Measurements from ENCODE around the gene COL11A2. TPM values are rescaled to one million over a fixed set of nuclear protein-coding genes. Genes with fewer than 3 reads are reported as not detected.

Gene COL11A2
- total RNA-seq, 1 experiment from 2014 or later = 2.3 TPM

DNA sequence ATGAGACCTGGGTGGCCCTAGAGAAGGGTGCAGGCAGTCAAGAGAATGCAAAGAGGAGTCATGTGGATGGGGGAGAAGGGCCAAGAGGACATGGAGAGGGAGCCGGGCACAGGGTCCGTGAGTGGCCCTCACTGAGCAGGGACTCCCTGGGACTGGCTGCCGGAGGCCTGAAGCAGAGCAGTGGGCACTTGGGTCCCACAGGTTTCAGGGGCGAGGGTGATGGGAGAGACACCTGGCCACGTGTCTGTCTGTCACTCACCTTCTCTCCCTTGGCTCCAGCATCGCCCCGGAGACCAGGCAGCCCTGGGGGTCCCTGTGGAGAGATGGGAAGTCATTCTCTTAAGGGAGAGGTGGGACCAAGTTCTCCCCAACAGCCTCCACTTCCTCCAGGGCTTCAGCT lies 25.5 kb downstream of the COL11A2 start:
- H3K9me3 Mint-ChIP-seq = no peaks in the 10 kb centered on the region
- H3K4me1 Mint-ChIP-seq = peaks cover 14 to 15% of the 10 kb centered on the region in 2 experiments
- peaks cover 3% of the 10 kb centered on the region for H4K20me1 ChIP-seq (ENCODE audit: control insufficient read depth, insufficient read depth, insufficient read length)
- no peak overlapping the region for H2BK12ac ChIP-seq (ENCODE audit: insufficient read length, low read depth, low read length)
- H3K23ac ChIP-seq (ENCODE audit: insufficient read length, low read depth, low read length) = no peak overlapping the region
- H2BK5ac ChIP-seq (ENCODE audit: insufficient read length, low read length) = no peak overlapping the region
- H3K4me1 ChIP-seq (ENCODE audit: insufficient read depth, low read length) = no peaks in the 10 kb centered on the region
- H3K14ac ChIP-seq (ENCODE audit: insufficient read depth, low read length) = no peak overlapping the region; the same call in 1 of the 2 replicates
- H2BK15ac ChIP-seq (ENCODE audit: low read depth, low read length) = no peak overlapping the region
- no peak overlapping the region for H2AK5ac ChIP-seq (ENCODE audit: insufficient read length, low read length)
- no peaks in the 10 kb centered on the region for H3K9me3 ChIP-seq (ENCODE audit: control insufficient read depth, low read depth, low read length)
- no peak overlapping the region for H4K91ac ChIP-seq (ENCODE audit: insufficient read length, low read depth, low read length)
- H3K27me3 Mint-ChIP-seq (ENCODE audit: low read depth) = peaks cover 25% of the 10 kb centered on the region
- no peak overlapping the region for H4K8ac ChIP-seq (replicated peaks; ENCODE audit: insufficient read length, low read depth, low read length)
- no peak overlapping the region for H2BK120ac ChIP-seq (ENCODE audit: low read depth, low read length, poor library complexity, severe bottlenecking)
- H3K27ac ChIP-seq (ENCODE audit: insufficient read length, low read depth, low read length) = no peak overlapping the region
- no peaks in the 10 kb centered on the region for H3K79me2 ChIP-seq (ENCODE audit: insufficient read depth, low read length)
- H3K4ac ChIP-seq (ENCODE audit: low read depth, low read length) = no peak overlapping the region
- no peaks in the 10 kb centered on the region for H3K36me3 Mint-ChIP-seq (ENCODE audit: insufficient read depth in 1 of 3, low read depth in 3 of 3)
- H4K5ac ChIP-seq (ENCODE audit: insufficient read length, low read depth, low read length) = no peak overlapping the region
- H3K23me2 ChIP-seq (ENCODE audit: insufficient read length, low read depth, low read length, poor library complexity, severe bottlenecking) = peaks cover 2% of the 10 kb centered on the region
- no peaks in the 10 kb centered on the region for H3K79me1 ChIP-seq (ENCODE audit: insufficient read depth, low read depth, low read length, poor library complexity, severe bottlenecking)
- no peak overlapping the region for H3K4me2 ChIP-seq (ENCODE audit: insufficient read depth, insufficient read length, low read length)
- H2BK20ac ChIP-seq (ENCODE audit: low read depth, low read length, poor library complexity, severe bottlenecking) = no peak overlapping the region
- no peak overlapping the region for H3K56ac ChIP-seq (ENCODE audit: insufficient read length, low read depth, low read length)
- H3K27me3 ChIP-seq (ENCODE audit: insufficient read depth, low read length) = peaks cover 2% of the 10 kb centered on the region; the same call in 1 of the 2 replicates
- H3K18ac ChIP-seq (ENCODE audit: insufficient read length, low read depth, low read length) = no peak overlapping the region
- TF ChIP-seq, protein P1, sequence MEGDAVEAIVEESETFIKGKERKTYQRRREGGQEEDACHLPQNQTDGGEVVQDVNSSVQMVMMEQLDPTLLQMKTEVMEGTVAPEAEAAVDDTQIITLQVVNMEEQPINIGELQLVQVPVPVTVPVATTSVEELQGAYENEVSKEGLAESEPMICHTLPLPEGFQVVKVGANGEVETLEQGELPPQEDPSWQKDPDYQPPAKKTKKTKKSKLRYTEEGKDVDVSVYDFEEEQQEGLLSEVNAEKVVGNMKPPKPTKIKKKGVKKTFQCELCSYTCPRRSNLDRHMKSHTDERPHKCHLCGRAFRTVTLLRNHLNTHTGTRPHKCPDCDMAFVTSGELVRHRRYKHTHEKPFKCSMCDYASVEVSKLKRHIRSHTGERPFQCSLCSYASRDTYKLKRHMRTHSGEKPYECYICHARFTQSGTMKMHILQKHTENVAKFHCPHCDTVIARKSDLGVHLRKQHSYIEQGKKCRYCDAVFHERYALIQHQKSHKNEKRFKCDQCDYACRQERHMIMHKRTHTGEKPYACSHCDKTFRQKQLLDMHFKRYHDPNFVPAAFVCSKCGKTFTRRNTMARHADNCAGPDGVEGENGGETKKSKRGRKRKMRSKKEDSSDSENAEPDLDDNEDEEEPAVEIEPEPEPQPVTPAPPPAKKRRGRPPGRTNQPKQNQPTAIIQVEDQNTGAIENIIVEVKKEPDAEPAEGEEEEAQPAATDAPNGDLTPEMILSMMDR (conservative IDR thresholded peaks at IDR 0.05) = no peak
- no CpG with 5 or more reads among the region's 7 CpGs for WGBS (ENCODE audit: extremely low coverage, insufficient read length, low lambda C conversion rate)
- no peak overlapping the region for H3K4me3 Mint-ChIP-seq
- no peak overlapping the region for H3K9ac ChIP-seq (ENCODE audit: extremely low read depth, insufficient read length, low read length)
- no peak overlapping the region for H3T11ph ChIP-seq (ENCODE audit: low read length)
- DNase-seq = no peak
- 0 out of 7 replicates have a peak overlapping the region, but pooled peaks of 1 of the 3 experiments have one; percentile 17 for H3K27ac Mint-ChIP-seq
- H2AFZ ChIP-seq (ENCODE audit: low read length) = no peak overlapping the region
